Psoas muscle (tissue), 8 donors: ENCODE data around the gene LRRN2. TPM values are rescaled to one million over a fixed set of nuclear protein-coding genes. Genes with fewer than 3 reads are reported as not detected.

Experiments used
- ATAC-seq, 4 donors: fragments of 200-7000 bp; cut with Tn5 transposase; one replicate each; pipeline ENCODE4 v1.9.1; 2020; ENCODE audit warnings: moderate library complexity in 3 of 4, mild to moderate bottlenecking in 2 of 4
- DNase-seq, 2 donors: peaks; one replicate each; pipeline ENCODE4 v3.0.0-alpha.2; 2020
- H3K27ac ChIP-seq: fragments of 200-600 bp; one replicate; pipeline ENCODE4 v1.8.0; 2022
- H3K27me3 ChIP-seq, 3 donors: fragments of 200-600 bp in 1 of 3; one replicate each; pipeline versions ENCODE4 v1.6.1 to v1.8.0; 2013 to 2022; ENCODE audit warnings: low read length in 2 of 3, mild to moderate bottlenecking in 2 of 3, moderate library complexity in 1 of 3; ENCODE audit not compliant: insufficient read depth in 3 of 3
- H3K36me3 ChIP-seq, 2 donors: fragments of 200-600 bp in 1 of 2; one replicate each; pipeline versions ENCODE4 v1.6.1 to v1.8.0; 2013 to 2022; ENCODE audit warnings: low read depth in 1 of 2, mild to moderate bottlenecking in 1 of 2, moderate library complexity in 1 of 2; ENCODE audit not compliant: insufficient read depth in 1 of 2
- H3K4me1 ChIP-seq: fragments of 200-600 bp; one replicate; pipeline ENCODE4 v1.8.0; 2022
- H3K4me3 ChIP-seq: fragments of 200-600 bp; one replicate; pipeline ENCODE4 v1.8.0; 2022; ENCODE audit warnings: mild to moderate bottlenecking
- H3K9me3 ChIP-seq: fragments of 200-600 bp; one replicate; pipeline ENCODE4 v1.8.0; 2022
- CTCF ChIP-seq: fragments of 200-600 bp; IDR thresholded peaks from one replicate; pipeline ENCODE4 v1.8.0; 2022; ENCODE audit warnings: antibody characterized with exemption
- WGBS, 3 donors: extraction: QIAGEN DNeasy Blood & Tissue Kit; methylation state at CpG; one replicate each; pipeline versions ENCODE4 v1.1.6 to v1.1.7; 2013; 5-methylcytosine and 5-hydroxymethylcytosine counted together
- intact Hi-C, 2 donors: fragments of 100-400 bp; cut with DNase I; formaldehyde crosslinking; loops; one replicate each; pipeline versions ENCODE4 v1.11.0 to v1.14.2; 2022
- polyA plus RNA-seq, 3 donors: library from polyadenylated mRNA; stranded (reverse); fragments of 200-250 nt; gene quantifications; one replicate each; pipeline ENCODE4 v1.2.3, GENCODE V29; 2013
- total RNA-seq, 4 donors: library from RNA; stranded (reverse); fragmentation: NEBNext Ultra II Directional in 2 of 4; extraction: Animal tissue kit (Norgen Biotek cat#: 25700) in 2 of 4; gene quantifications; one replicate each; pipeline versions ENCODE4 v1.2.1 to v1.2.4, GENCODE V29; 2021 to 2023
- donor health status: healthy with polysubstance abuse.
- donor health status: DM: no; HTN: no; CAD: no; lungs with moderate emphysema.
- donor health status: Bipolar disorder and iron deficiency.
- donor health status: healthy.
- donor health status: DM: yes; HTN: yes; CAD: no.
- donor health status: DM: no; HTN: no; CAD: no.
- donor health status: DM: no; HTN: no; CAD: no.
- donor health status: DM: yes; HTN: yes; CAD: no.

Gene LRRN2
- total and polyA plus RNA-seq, 7 donors, result 0.71 to 2.2 (median 0.94) TPM

- ATAC-seq, result no peak
- H3K4me1 ChIP-seq, result no peaks in the 10 kb centered on the region
Measured at GRCh38 chr1:204714194-204714860, 28.8 kb upstream of the LRRN2 start.

DNA sequence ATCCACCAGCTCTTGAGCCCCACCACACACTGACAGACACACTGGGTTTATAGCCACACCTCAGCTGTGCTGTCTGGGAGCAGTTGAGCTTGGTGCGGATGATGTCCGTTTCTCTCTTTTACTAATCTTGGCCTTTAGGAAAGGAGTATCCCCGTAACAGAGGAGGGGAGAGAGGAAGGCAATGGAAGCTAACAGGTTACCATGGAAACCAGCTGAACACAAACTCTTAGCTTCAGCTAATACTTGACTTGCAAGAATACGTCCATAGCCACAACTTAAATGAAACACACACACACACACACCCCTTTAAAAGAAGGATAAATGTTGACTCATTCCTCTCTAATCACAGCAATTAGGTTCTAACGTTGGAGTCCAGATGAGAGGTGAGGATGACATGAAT, 28.0 kb upstream of the LRRN2 start:
- Histone ChIP-seq H3K36me3 (no peaks in the 10 kb centered on the region), H3K9me3 (no peaks in the 10 kb centered on the region), H3K27ac (no peak overlapping the region), H3K4me1 (no peaks in the 10 kb centered on the region), H3K4me3 (no peak overlapping the region), H3K27me3 (peaks cover 0 to 32% (median 0%) of the 10 kb centered on the region in 3 donors)
- intact Hi-C loops, result no loop called here
- ATAC-seq (no peak), DNase-seq (no peak)
- WGBS, 3 donors, result 60 to 67% (median 67%) methylated on average over 5 of the region's 5 CpGs
- TF ChIP-seq CTCF, result no peak

More at GRCh38 chr1:204714194-204714860, 28.8 kb upstream of the LRRN2 start:
- no peak overlapping the region for H3K4me3 ChIP-seq
- no peaks in the 10 kb centered on the region for H3K36me3 ChIP-seq
- no peak overlapping the region for H3K27ac ChIP-seq
- no peak for TF ChIP-seq CTCF
- no peak for DNase-seq
- intact Hi-C loops, result no loop called here
- H3K9me3 ChIP-seq, result no peaks in the 10 kb centered on the region
- peaks cover 0 to 32% (median 0%) of the 10 kb centered on the region in 3 donors for H3K27me3 ChIP-seq
- 77 to 86% (median 81%) methylated on average over 6 of the region's 6 CpGs for WGBS, 3 donors

DNA sequence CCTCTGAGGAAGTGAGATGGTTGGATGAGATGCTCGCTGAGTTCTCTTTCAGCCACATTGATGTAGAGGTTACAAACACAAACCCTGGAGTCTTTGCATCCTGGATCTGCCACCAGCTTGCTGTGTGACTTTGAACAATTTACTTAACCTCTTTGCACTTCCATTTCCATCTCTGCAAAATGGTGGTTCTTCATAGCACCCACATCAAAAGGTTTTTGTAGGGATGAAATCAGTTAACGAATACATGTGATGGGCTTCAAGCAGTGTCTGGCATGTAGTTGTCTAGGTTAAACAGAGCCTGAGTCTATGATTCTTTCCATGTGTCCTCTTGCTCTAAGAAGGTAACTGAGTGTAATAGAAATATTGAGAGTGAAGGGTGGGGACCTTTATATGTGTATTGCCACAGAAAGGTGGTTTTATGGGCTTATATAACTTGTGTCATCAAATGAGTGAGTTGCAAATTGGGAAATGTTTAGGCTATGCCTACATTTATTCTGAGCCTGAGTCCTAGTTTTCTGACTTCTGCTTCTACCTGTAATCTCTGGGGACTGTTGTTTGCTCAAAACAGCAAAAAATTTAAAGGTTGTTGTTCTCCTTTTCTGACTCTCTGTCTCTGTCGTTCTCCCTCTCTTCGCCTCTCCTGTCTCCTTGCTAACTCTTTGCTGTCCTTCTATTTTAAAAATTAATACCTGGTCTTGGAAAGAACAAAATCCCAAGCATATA, 27.3 kb upstream of the LRRN2 start:
- H3K36me3 ChIP-seq, result no peaks in the 10 kb centered on the region
- no peak for TF ChIP-seq CTCF
- H3K27me3 ChIP-seq, result peaks cover 0 to 32% (median 0%) of the 10 kb centered on the region in 3 donors
- no peaks in the 10 kb centered on the region for H3K4me1 ChIP-seq
- no peak overlapping the region for H3K27ac ChIP-seq
- DNase-seq, result no peak
- no peak overlapping the region for H3K4me3 ChIP-seq
- no peak for ATAC-seq
- 69 to 70% (median 69%) methylated on average over 4 of the region's 4 CpGs for WGBS, 3 donors
- intact Hi-C loops, result no loop called here
- H3K9me3 ChIP-seq, result no peaks in the 10 kb centered on the region

GRCh38 chr1:204711947-204712701, 26.6 kb upstream of the LRRN2 start:
- H3K9me3 ChIP-seq, result no peaks in the 10 kb centered on the region
- intact Hi-C loops, result no loop called here
- H3K27ac ChIP-seq, result no peak overlapping the region
- H3K36me3 ChIP-seq, result no peaks in the 10 kb centered on the region
- 4 to 8% (median 7%) methylated on average over 22 to 23 of the region's 23 CpGs for WGBS, 3 donors
- TF ChIP-seq CTCF, result no peak
- DNase-seq, result peak; percentile 38 to 62
- peaks cover 0 to 32% (median 0%) of the 10 kb centered on the region in 3 donors for H3K27me3 ChIP-seq
- ATAC-seq, result peak; percentile 89 to 94 (median 93)
- H3K4me3 ChIP-seq, result no peak overlapping the region
- no peaks in the 10 kb centered on the region for H3K4me1 ChIP-seq
